BLaER1 (cell line): ENCODE results near the gene ATP8A2.

Experiments used
- H3K27ac ChIP-seq: shearing (Covaris generic); formaldehyde crosslinking; 2 replicates; pipeline ENCODE4 v1.8.1; 2022
- H3K27me3 ChIP-seq: shearing (Covaris generic); formaldehyde crosslinking; 2 replicates; pipeline ENCODE4 v1.8.1; 2022
- H3K36me3 ChIP-seq: shearing (Covaris generic); formaldehyde crosslinking; 2 replicates; pipeline ENCODE4 v1.8.1; 2022
- H3K4me1 ChIP-seq: shearing (Covaris generic); formaldehyde crosslinking; 2 replicates; pipeline ENCODE4 v1.8.1; 2022
- H3K4me2 ChIP-seq: shearing (Covaris generic); formaldehyde crosslinking; 2 replicates; pipeline ENCODE4 v1.8.1; 2022
- H3K4me3 ChIP-seq: shearing (Covaris generic); formaldehyde crosslinking; 2 replicates; pipeline ENCODE4 v1.8.1; 2022
- H3K9ac ChIP-seq: shearing (Covaris generic); formaldehyde crosslinking; 2 replicates; pipeline ENCODE4 v1.8.1; 2022
- H3K9me3 ChIP-seq: shearing (Covaris generic); formaldehyde crosslinking; 2 replicates; pipeline ENCODE4 v1.8.1; 2022
- H4K20me1 ChIP-seq: shearing (Covaris generic); formaldehyde crosslinking; 2 replicates; pipeline ENCODE4 v1.8.1; 2022
- Cebpa-rat ChIP-seq: shearing (Covaris generic); IDR thresholded peaks from 2 replicates; pipeline ENCODE4 v1.8.1; 2022

ATP8A2 gene

DNA sequence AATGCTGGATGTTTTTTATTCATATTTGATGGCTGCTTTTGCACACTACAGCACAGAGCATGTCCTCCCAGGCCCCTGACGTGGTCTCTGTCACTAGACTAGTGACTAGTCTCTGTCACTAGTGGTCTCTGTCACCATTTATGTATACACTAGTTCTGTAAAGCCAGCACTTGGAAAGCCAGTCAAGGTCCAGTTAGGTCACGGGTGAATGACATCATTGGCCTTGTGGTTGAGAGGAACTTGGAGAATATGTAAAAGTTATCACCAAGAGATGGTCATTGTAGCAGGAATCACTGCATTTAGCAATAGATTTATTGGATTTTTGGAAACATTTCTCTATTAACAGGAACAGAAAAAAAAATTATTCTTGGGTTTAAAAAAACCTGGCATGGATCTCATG, 607.2 kb downstream of the ATP8A2 start:
- no peak for TF ChIP-seq Cebpa-rat
- H3K9ac ChIP-seq, result no peak overlapping the region
- no peaks in the 10 kb centered on the region for H3K27me3 ChIP-seq
- H3K9me3 ChIP-seq, result no peaks in the 10 kb centered on the region
- H3K36me3 ChIP-seq, result no peaks in the 10 kb centered on the region
- H4K20me1 ChIP-seq, result no peaks in the 10 kb centered on the region
- H3K4me1 ChIP-seq, result peaks cover 6% of the 10 kb centered on the region
- H3K27ac ChIP-seq, result no peak overlapping the region
- no peak overlapping the region for H3K4me2 ChIP-seq
- H3K4me3 ChIP-seq, result no peak overlapping the region

DNA sequence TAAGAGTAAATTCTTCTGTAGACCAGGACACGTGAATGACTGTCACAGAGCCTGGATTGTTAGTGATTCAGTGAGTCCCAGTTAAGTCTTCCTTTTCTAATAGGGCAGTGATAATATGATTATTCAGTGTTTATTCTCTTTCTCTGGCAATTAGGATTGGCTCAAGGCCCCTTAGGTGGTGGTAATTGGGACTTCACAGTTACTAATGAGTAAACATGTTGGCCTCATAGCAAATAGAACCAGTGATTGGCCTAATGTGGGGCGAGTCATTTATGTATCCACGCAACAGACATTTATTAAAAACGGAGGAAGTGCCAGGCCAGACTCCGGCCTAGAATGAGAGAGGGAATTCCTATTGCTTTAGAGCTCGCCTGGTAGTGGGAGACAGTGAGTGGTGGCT, 607.6 kb downstream of the ATP8A2 start:
- no peak overlapping the region for H3K27ac ChIP-seq
- no peak overlapping the region for H3K4me3 ChIP-seq
- no peaks in the 10 kb centered on the region for H3K27me3 ChIP-seq
- H3K9ac ChIP-seq, result no peak overlapping the region
- peaks cover 6% of the 10 kb centered on the region for H3K4me1 ChIP-seq
- H4K20me1 ChIP-seq, result no peaks in the 10 kb centered on the region
- TF ChIP-seq Cebpa-rat, result no peak
- no peaks in the 10 kb centered on the region for H3K36me3 ChIP-seq
- H3K9me3 ChIP-seq, result no peaks in the 10 kb centered on the region
- no peak overlapping the region for H3K4me2 ChIP-seq

DNA sequence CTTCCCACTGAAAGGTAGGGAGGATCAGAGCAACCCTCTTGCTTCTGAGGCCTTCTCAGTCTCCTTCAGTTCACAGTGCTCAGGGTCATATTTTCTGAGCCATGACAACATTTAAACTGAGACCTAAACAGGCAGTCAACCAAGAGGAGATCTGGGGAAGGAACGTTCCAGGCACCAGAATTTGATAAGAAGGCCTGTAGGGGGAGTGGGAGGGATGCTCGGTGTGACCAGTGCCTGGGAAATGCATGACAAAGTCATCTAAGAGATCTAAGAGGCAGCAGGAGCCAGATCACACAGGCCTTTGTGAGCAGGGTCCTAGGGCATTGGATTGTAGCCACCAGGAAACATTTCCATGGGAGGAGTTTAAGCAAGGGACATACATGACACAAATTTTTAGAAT, 608.5 kb downstream of the ATP8A2 start:
- Histone ChIP-seq H3K9ac (no peak overlapping the region), H3K9me3 (no peaks in the 10 kb centered on the region), H3K27ac (no peak overlapping the region), H3K27me3 (no peaks in the 10 kb centered on the region), H3K4me3 (no peak overlapping the region), H3K4me2 (no peak overlapping the region), H4K20me1 (no peaks in the 10 kb centered on the region), H3K4me1 (peaks cover 6% of the 10 kb centered on the region), H3K36me3 (no peaks in the 10 kb centered on the region)
- TF ChIP-seq Cebpa-rat, result no peak

DNA sequence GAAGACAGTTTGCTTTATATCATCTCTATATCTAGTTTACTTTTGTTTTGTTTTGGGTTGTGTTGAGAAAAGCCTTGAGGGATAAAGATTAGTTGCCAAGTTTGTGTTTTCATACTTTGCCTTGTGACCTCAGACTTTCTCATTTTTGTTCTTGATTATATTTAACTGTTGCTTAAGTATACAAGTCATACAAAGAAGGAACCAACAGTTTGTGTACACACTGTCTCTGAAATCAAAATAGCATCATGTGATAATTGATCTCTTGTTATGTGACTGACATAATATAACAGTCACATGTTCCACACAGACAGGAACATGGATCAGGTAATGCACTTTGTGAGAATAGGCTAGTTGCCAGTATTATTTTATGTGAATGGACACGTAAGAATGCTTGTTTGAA, 609.3 kb downstream of the ATP8A2 start:
- Histone ChIP-seq H3K4me1 (peaks cover 6% of the 10 kb centered on the region), H3K9ac (no peak overlapping the region), H4K20me1 (no peaks in the 10 kb centered on the region), H3K36me3 (no peaks in the 10 kb centered on the region), H3K4me3 (no peak overlapping the region), H3K27ac (no peak overlapping the region), H3K9me3 (no peaks in the 10 kb centered on the region), H3K27me3 (no peaks in the 10 kb centered on the region), H3K4me2 (no peak overlapping the region)
- TF ChIP-seq Cebpa-rat, result no peak

GRCh38 chr13:25982907-25983306, 611.1 kb downstream of the ATP8A2 start:
- Histone ChIP-seq H3K36me3 (no peaks in the 10 kb centered on the region), H3K9ac (no peak overlapping the region), H3K4me2 (no peak overlapping the region), H3K4me1 (no peaks in the 10 kb centered on the region), H3K9me3 (no peaks in the 10 kb centered on the region), H3K4me3 (no peak overlapping the region), H3K27ac (no peak overlapping the region), H4K20me1 (no peaks in the 10 kb centered on the region), H3K27me3 (no peaks in the 10 kb centered on the region)
- TF ChIP-seq Cebpa-rat, result no peak

- Histone ChIP-seq H3K27me3 (no peaks in the 10 kb centered on the region), H3K9me3 (no peaks in the 10 kb centered on the region), H3K4me1 (no peaks in the 10 kb centered on the region), H3K9ac (no peak overlapping the region), H3K36me3 (no peaks in the 10 kb centered on the region), H4K20me1 (no peaks in the 10 kb centered on the region), H3K27ac (no peak overlapping the region), H3K4me3 (no peak overlapping the region), H3K4me2 (no peak overlapping the region)
- no peak for TF ChIP-seq Cebpa-rat
Measured at GRCh38 chr13:25987987-25988386, 616.2 kb downstream of the ATP8A2 start.

DNA sequence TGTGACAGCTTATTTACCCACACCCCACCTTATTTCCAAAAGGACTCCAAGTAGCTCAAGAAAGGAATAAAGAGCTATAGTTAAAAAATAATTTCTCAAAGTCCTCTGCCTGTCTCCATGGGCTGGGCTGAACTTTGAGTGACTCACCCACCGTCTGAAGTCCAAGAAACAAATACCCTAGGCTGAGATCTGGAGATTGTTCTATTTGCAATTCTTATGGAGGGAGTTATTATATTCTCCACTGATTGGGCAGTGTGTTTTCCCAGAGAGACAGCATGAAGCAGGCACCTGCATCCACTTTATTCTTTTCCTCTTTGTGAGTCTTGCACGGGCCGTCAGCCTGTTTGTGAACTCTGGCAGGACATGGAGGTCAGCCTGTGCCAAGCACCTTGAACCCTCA, 616.9 kb downstream of the ATP8A2 start:
- Histone ChIP-seq H4K20me1 (no peaks in the 10 kb centered on the region), H3K4me2 (no peak overlapping the region), H3K4me3 (no peak overlapping the region), H3K9me3 (no peaks in the 10 kb centered on the region), H3K36me3 (no peaks in the 10 kb centered on the region), H3K4me1 (no peaks in the 10 kb centered on the region), H3K27ac (no peak overlapping the region), H3K27me3 (no peaks in the 10 kb centered on the region), H3K9ac (no peak overlapping the region)
- no peak for TF ChIP-seq Cebpa-rat

GRCh38 chr13:25990801-25991200, 619.0 kb downstream of the ATP8A2 start:
- Histone ChIP-seq H3K4me1 (no peaks in the 10 kb centered on the region), H3K36me3 (no peaks in the 10 kb centered on the region), H3K27me3 (no peaks in the 10 kb centered on the region)

DNA sequence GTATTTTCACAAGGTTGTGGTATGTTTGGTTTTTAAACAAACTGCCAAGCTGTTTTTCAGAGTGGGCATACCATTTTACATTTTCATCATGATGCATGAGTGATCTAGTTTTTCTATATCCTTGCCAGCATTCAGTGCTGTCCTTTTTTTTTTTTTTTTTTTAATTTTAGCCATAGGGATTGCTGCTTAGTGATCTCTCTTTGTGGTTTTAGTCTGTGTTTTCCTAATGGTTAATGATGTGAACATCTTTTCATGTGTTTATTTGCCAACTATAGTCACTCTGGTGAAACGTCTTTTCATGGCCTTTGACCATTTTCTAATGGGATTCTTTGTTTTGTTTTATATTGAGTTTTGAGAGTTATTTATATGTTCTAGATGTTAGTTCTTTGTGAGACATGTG, 620.3 kb downstream of the ATP8A2 start:
- TF ChIP-seq Cebpa-rat, result no peak

More at GRCh38 chr13:25990801-25991200, 619.0 kb downstream of the ATP8A2 start:
- H3K9ac ChIP-seq, result no peak overlapping the region
- peaks cover 10% of the 10 kb centered on the region; the same call in 1 of the 2 replicates for H3K9me3 ChIP-seq
- no peak overlapping the region for H3K4me3 ChIP-seq
- H4K20me1 ChIP-seq, result no peaks in the 10 kb centered on the region
- TF ChIP-seq Cebpa-rat, result no peak
- H3K4me2 ChIP-seq, result no peak overlapping the region
- no peak overlapping the region for H3K27ac ChIP-seq

GRCh38 chr13:26007261-26008125, 635.7 kb downstream of the ATP8A2 start:
- TF ChIP-seq Cebpa-rat, result no peak

More for the DNA sequence above, 620.3 kb downstream of the ATP8A2 start:
- H3K4me3 ChIP-seq, result no peak overlapping the region
- H3K9ac ChIP-seq, result no peak overlapping the region
- H4K20me1 ChIP-seq, result no peaks in the 10 kb centered on the region
- no peak overlapping the region for H3K27ac ChIP-seq
- H3K36me3 ChIP-seq, result no peaks in the 10 kb centered on the region
- H3K4me2 ChIP-seq, result no peak overlapping the region
- peaks cover 22% of the 10 kb centered on the region for H3K9me3 ChIP-seq
- H3K27me3 ChIP-seq, result no peaks in the 10 kb centered on the region
- no peaks in the 10 kb centered on the region for H3K4me1 ChIP-seq

More at GRCh38 chr13:26007261-26008125, 635.7 kb downstream of the ATP8A2 start:
- H3K9me3 ChIP-seq, result peaks cover 15% of the 10 kb centered on the region
- H3K36me3 ChIP-seq, result no peaks in the 10 kb centered on the region
- no peak overlapping the region for H3K9ac ChIP-seq
- no peak overlapping the region for H3K27ac ChIP-seq
- H3K4me1 ChIP-seq, result peaks cover 21% of the 10 kb centered on the region
- H4K20me1 ChIP-seq, result no peaks in the 10 kb centered on the region
- no peak overlapping the region for H3K4me3 ChIP-seq
- H3K27me3 ChIP-seq, result no peaks in the 10 kb centered on the region
- peak overlapping the region; percentile 3; the same call in 1 of the 2 replicates for H3K4me2 ChIP-seq
